Measurements from ENCODE around the gene SIRT4. TPM values are rescaled to one million over a fixed set of nuclear protein-coding genes. Genes with fewer than 3 reads are reported as not detected.
A peak's percentile ranks its signal among the peaks of the same experiment; 100 is the strongest.

The SIRT4 gene
- total RNA-seq, 1 donor from 2014 or later = not detected

DNA sequence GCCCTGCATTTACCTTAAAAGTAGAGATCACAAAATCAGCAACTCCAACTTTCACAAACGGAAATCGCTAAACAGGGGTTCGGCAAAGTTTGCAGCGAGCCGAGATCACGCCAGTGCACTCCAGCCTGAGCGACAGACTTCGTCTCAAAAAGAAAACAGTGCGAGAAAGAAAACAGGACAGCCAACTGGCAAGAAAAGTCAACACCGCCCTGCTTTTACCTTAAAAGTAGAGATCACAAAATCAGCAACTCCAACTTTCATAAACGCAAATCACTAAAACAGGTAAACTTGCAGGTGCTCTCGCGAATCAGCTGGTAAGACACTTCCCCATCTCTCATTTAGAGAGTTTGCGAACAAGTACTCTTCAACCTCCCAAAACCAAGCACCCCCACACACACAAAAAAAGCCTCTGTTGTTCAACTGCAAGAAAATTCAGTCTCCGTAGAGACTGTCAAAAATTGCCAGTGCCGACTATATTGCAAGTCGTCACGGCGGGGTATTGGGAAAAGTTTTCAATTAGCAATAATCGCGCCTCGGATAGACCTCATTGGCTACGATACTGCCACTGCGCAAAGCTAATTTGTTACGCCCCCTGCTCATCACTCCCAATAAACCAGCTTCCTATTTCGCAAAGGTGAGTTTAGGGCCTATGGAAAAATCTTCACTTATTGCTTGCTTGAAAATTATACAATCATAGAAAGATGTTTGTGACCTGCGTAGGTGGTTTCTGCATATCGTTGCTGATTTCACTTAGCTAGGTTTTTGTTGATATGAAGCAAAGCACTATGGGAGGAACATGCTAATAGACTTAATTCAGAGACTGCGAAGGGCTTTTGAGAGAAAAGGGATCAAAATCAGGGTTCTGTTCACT, 9.2 kb upstream of the SIRT4 start, which contains the start of gene RNU4-1:
Gene RNU4-1 (minus strand): TSS at position 577 of the 871 bp plus-strand sequence.
- Histone ChIP-seq H3K27ac (peak within 1 kb of the TSS; percentile 98), H3K4me1 (peaks cover 12% of the 10 kb centered on the region), H3K4me3 (peak within 1 kb of the TSS; percentile 70 to 76), H3K27me3 (no peaks in the 10 kb centered on the region), H3K9me3 (no peaks in the 10 kb centered on the region), H3K36me3 (no peaks in the 10 kb centered on the region)
- TF ChIP-seq POLR2AphosphoS5 (IDR thresholded peaks at IDR 0.05; ENCODE audit: insufficient read depth in 1 of 2, low read depth in 1 of 2) (peak; percentile 24 to 81), POLR2A (IDR thresholded peaks at IDR 0.05) (peak in 1 of 2 donors; percentile 62)
- TF ChIP-seq, protein P1, sequence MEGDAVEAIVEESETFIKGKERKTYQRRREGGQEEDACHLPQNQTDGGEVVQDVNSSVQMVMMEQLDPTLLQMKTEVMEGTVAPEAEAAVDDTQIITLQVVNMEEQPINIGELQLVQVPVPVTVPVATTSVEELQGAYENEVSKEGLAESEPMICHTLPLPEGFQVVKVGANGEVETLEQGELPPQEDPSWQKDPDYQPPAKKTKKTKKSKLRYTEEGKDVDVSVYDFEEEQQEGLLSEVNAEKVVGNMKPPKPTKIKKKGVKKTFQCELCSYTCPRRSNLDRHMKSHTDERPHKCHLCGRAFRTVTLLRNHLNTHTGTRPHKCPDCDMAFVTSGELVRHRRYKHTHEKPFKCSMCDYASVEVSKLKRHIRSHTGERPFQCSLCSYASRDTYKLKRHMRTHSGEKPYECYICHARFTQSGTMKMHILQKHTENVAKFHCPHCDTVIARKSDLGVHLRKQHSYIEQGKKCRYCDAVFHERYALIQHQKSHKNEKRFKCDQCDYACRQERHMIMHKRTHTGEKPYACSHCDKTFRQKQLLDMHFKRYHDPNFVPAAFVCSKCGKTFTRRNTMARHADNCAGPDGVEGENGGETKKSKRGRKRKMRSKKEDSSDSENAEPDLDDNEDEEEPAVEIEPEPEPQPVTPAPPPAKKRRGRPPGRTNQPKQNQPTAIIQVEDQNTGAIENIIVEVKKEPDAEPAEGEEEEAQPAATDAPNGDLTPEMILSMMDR (IDR thresholded peaks at IDR 0.05) = no peak
- intact Hi-C loops (cut with DNase I) = no loop called here
- DNase-seq (ENCODE audit: extremely low spot score in 2 of 2) = peak in 1 of 2 donors; percentile 90

DNA sequence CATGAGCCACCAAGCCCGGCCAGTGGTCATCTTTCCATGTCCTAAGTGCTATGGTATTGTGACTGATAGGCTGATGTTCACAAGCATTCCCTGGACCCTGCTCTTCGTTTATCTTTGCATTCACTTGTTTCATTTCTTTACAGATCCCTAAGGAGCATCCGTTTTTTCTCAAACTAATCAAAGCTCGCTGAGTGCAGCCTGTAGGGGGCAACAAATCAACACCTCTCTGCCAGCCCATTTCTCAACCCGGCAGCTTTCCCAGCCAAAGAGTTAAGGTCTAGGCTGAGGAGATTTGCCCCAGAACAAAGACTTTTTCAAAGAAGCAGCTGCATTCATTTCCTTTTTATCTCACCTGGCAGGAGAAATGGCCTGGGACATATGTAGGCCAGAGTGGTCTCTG, 12.1 kb downstream of the SIRT4 start:
- Histone ChIP-seq H3K27ac (no peak overlapping the region), H3K4me1 (peaks cover 9% of the 10 kb centered on the region), H3K36me3 (no peaks in the 10 kb centered on the region), H3K27me3 (no peaks in the 10 kb centered on the region), H3K4me3 (no peak overlapping the region), H3K9me3 (no peaks in the 10 kb centered on the region)
- no peak for DNase-seq (ENCODE audit: extremely low spot score in 2 of 2)
- intact Hi-C loops (cut with DNase I) = no loop called here
- no peak for TF ChIP-seq POLR2A (IDR thresholded peaks at IDR 0.05)
- TF ChIP-seq, protein P1 (IDR thresholded peaks at IDR 0.05) = no peak
- no peak for TF ChIP-seq POLR2AphosphoS5 (IDR thresholded peaks at IDR 0.05; ENCODE audit: insufficient read depth in 1 of 2, low read depth in 1 of 2)

GRCh38 chr12:120316798-120317223, 14.7 kb downstream of the SIRT4 start:
- TF ChIP-seq POLR2A (IDR thresholded peaks at IDR 0.05) = no peak
- TF ChIP-seq, protein P1 (IDR thresholded peaks at IDR 0.05) = no peak
- no peak for TF ChIP-seq POLR2AphosphoS5 (IDR thresholded peaks at IDR 0.05; ENCODE audit: insufficient read depth in 1 of 2, low read depth in 1 of 2)
- intact Hi-C loops (cut with DNase I) = no loop called here
- H3K4me1 ChIP-seq = peaks cover 9% of the 10 kb centered on the region
- H3K27me3 ChIP-seq = no peaks in the 10 kb centered on the region
- DNase-seq (ENCODE audit: extremely low spot score in 2 of 2) = no peak
- H3K27ac ChIP-seq = peak overlapping the region; percentile 80
- no peaks in the 10 kb centered on the region for H3K36me3 ChIP-seq
- peak overlapping the region; percentile 59 to 82 for H3K4me3 ChIP-seq
- H3K9me3 ChIP-seq = no peaks in the 10 kb centered on the region

DNA sequence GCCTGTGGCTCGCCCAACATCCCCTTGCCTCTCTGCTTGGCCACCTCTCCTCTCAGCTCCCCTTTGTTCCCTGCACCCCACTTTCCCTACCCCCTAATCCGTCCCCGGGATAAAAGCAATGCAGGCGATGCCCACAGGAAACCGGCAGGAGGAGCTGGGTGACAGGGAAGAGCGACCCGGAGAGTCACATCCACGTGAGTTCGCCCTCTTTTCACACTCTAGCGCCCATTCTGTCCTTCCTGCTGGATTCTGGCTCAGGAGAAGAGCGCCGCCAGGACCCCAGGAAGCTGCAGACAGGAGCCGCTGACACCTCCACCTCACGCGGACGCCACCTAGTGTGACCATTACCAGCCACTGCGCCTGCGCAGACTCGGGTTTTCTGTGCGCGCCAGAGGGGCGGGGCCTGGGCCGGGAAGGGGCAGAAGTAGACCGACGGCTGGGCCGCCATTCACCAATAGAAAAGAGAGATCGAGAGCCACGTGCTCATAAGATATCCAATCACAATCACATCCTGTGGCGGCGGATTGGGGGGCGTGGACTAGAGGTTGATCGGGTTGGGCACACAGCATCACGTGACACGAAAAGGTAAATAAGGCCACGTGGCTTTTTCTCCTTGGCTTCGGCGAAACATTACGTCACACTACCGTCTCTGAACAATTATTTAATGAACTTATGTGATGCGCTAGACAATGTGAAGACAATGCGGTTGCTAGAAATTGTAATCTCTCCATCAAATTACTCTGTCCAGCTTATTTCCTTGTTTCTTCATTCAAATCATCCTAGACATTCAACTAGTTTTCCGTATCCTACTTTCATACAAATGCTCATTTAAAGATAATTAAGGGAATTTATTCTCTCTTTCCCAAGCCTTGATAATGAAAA, 15.3 kb downstream of the SIRT4 start:
- intact Hi-C loops (cut with DNase I) = no loop called here
- Histone ChIP-seq H3K4me1 (peaks cover 9% of the 10 kb centered on the region), H3K36me3 (no peaks in the 10 kb centered on the region)

More for the DNA sequence above, 15.3 kb downstream of the SIRT4 start:
- peak; percentile 100 for DNase-seq (ENCODE audit: extremely low spot score in 2 of 2)
- Histone ChIP-seq H3K27ac (peak overlapping the region; percentile 80), H3K4me3 (peak overlapping the region; percentile 59 to 82), H3K27me3 (no peaks in the 10 kb centered on the region), H3K9me3 (no peaks in the 10 kb centered on the region)
- TF ChIP-seq, protein P1 (IDR thresholded peaks at IDR 0.05) = peak; percentile 44 to 60 (median 51)
- TF ChIP-seq POLR2AphosphoS5 (IDR thresholded peaks at IDR 0.05; ENCODE audit: insufficient read depth in 1 of 2, low read depth in 1 of 2) (peak; percentile 97 to 98), POLR2A (IDR thresholded peaks at IDR 0.05) (peak in 1 of 2 donors; percentile 62)

Measured in vagina (tissue), 2 donors.